AG09319 (cell line): Measurements from ENCODE around the gene EIF1AY.

Experiments
- DNase-seq: peaks from one replicate; pipeline ENCODE4 v3.0.0-alpha.2; 2010; ENCODE audit warnings: low read depth; ENCODE audit errors: extremely low read depth
- CTCF ChIP-seq: IDR thresholded peaks from 2 replicates; pipeline ENCODE4 v1.5.1; 2011; ENCODE audit warnings: low read depth, mild to moderate bottlenecking, inconsistent platforms, low read length, moderate library complexity

The EIF1AY gene

GRCh38 chrY:20575531-20576121 lies at the start of gene EIF1AY:
EIF1AY (plus strand) TSS chrY:20575776; CDS start chrY:20575872, 96 bp downstream.
- TF ChIP-seq CTCF, result no peak
- DNase-seq, result no peak

- TF ChIP-seq CTCF, result no peak
- no peak for DNase-seq
These were observed 47.1 kb upstream of the EIF1AY start for GRCh38 chrY:20528435-20528834.

- TF ChIP-seq CTCF, result no peak
- no peak for DNase-seq
These were observed 37.4 kb upstream of the EIF1AY start for GRCh38 chrY:20538186-20538585.

- TF ChIP-seq CTCF, result no peak
- no peak for DNase-seq
These were observed 36.6 kb upstream of the EIF1AY start for GRCh38 chrY:20538933-20539332.

- TF ChIP-seq CTCF, result no peak
- no peak for DNase-seq
These were observed 31.1 kb upstream of the EIF1AY start for GRCh38 chrY:20544451-20544960.

GRCh38 chrY:20546071-20546470 lies 29.5 kb upstream of the EIF1AY start:
- no peak for TF ChIP-seq CTCF
- DNase-seq, result no peak

- TF ChIP-seq CTCF, result no peak
- DNase-seq, result no peak
These were observed 26.3 kb upstream of the EIF1AY start for GRCh38 chrY:20549289-20549688.
